Hepatocyte (in vitro differentiated cells): Measurements from ENCODE around the gene GLT1D1. TPM values are rescaled to one million over a fixed set of nuclear protein-coding genes. Genes with fewer than 3 reads are reported as not detected.

ENCODE experiments used
- DNase-seq: peaks from one replicate; pipeline ENCODE4 v3.0.0-alpha.2; 2016; ENCODE audit warnings: low spot score
- H2AFZ ChIP-seq: fragments of 200-600 bp; sonication (generic); 2 replicates; pipeline ENCODE4 v1.6.0; 2016; ENCODE audit warnings: antibody characterized with exemption, mild to moderate bottlenecking
- H3K27ac ChIP-seq: fragments of 200-600 bp; sonication (generic); 2 replicates; pipeline ENCODE4 v1.5.1; 2016; ENCODE audit warnings: mild to moderate bottlenecking
- H3K27me3 ChIP-seq: fragments of 200-600 bp; sonication (generic); 2 replicates; pipeline ENCODE4 v1.6.1; 2016
- H3K36me3 ChIP-seq: fragments of 200-600 bp; sonication (generic); replicated peaks from 2 replicates; pipeline ENCODE4 v1.5.1; 2016; ENCODE audit warnings: low read depth; ENCODE audit not compliant: insufficient read depth
- H3K4me1 ChIP-seq: fragments of 200-600 bp; sonication (generic); 2 replicates; pipeline ENCODE4 v1.5.1; 2016; ENCODE audit warnings: mild to moderate bottlenecking, moderate library complexity; ENCODE audit not compliant: insufficient read depth
- H3K4me2 ChIP-seq: fragments of 200-600 bp; sonication (generic); 2 replicates; pipeline ENCODE4 v1.6.0; 2016
- H3K4me3 ChIP-seq: fragments of 200-600 bp; sonication (generic); 2 replicates; pipeline ENCODE4 v1.5.1; 2016; ENCODE audit warnings: mild to moderate bottlenecking
- H3K79me2 ChIP-seq: fragments of 200-600 bp; sonication (generic); 2 replicates; pipeline ENCODE4 v1.6.0; 2017; ENCODE audit warnings: mild to moderate bottlenecking
- H3K9me2 ChIP-seq: fragments of 200-600 bp; sonication (generic); replicated peaks from 2 replicates; pipeline ENCODE4 v1.6.0; 2017; ENCODE audit warnings: mild to moderate bottlenecking; ENCODE audit not compliant: insufficient read depth
- H3K9me3 ChIP-seq: fragments of 200-600 bp; sonication (generic); 2 replicates; pipeline ENCODE4 v1.5.1; 2016; ENCODE audit warnings: low read depth, mild to moderate bottlenecking
- H4K20me1 ChIP-seq: fragments of 200-600 bp; sonication (generic); 2 replicates; pipeline ENCODE4 v1.6.0; 2016; ENCODE audit warnings: mild to moderate bottlenecking; ENCODE audit not compliant: insufficient read depth, poor library complexity, severe bottlenecking
- EZH2 ChIP-seq: fragments of 200-600 bp; sonication (generic); IDR thresholded peaks from 2 replicates; pipeline ENCODE4 v1.6.1; 2016; ENCODE audit warnings: antibody characterized with exemption, mild to moderate bottlenecking, borderline replicate concordance
- EZH2phosphoT487 ChIP-seq: fragments of 200-600 bp; sonication (generic); IDR thresholded peaks from one replicate; pipeline ENCODE4 v1.6.1; 2018; ENCODE audit warnings: antibody characterized with exemption, mild to moderate bottlenecking, low read depth, moderate library complexity; ENCODE audit not compliant: unreplicated experiment, severe bottlenecking
- whole genome bisulfite sequencing: methylation state at CpG from one replicate; pipeline ENCODE4 v1.1.6; 2016; ENCODE audit warnings: low lambda C conversion rate; ENCODE audit errors: missing lambda C conversion rate; 5-methylcytosine and 5-hydroxymethylcytosine counted together
- polyA plus RNA-seq: library from polyadenylated mRNA; unstranded; fragments of >200 nt; fragmentation: Nextera tagmentation; extraction: Ambion mirVana; gene quantifications from 2 replicates; pipeline ENCODE4 v1.2.1, GENCODE V29; 2016
- total RNA-seq: library from RNA; depleted of rRNA; stranded (reverse); fragments of >200 nt; gene quantifications from 2 replicates; pipeline ENCODE4 v1.2.3, GENCODE V29; 2014
- TF ChIP-seq, protein P1 (sequence below): fragments of 200-600 bp; sonication (generic); IDR thresholded peaks from 2 replicates; pipeline ENCODE4 v1.5.1; 2016; ENCODE audit warnings: antibody characterized with exemption, mild to moderate bottlenecking; ENCODE audit not compliant: poor library complexity

The GLT1D1 gene
- total and polyA plus RNA-seq, 2 experiments from 2014 or later, result 1.8 to 1.9 TPM

DNA sequence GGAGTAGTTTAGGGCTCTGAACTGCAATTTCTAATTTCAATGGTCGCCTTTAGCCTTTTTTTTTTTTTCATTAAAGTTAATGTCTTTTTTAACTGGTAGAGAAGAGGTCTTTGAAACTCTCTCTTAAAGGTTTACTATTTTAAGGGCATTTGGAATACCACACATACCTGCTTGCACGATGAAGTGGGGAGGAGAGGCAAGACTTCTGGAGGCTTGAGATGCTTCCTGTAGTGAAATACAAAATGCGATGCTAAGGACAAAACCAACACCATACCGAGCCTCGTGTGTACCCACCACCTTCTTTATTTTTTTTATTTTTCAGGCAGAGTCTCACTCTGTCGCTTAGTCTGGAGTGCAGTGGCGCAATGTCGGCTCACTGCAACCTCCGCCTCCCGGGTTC, 57.4 kb downstream of the GLT1D1 start:
- TF ChIP-seq EZH2, result no peak
- no peak for TF ChIP-seq EZH2phosphoT487
- TF ChIP-seq, protein P1, sequence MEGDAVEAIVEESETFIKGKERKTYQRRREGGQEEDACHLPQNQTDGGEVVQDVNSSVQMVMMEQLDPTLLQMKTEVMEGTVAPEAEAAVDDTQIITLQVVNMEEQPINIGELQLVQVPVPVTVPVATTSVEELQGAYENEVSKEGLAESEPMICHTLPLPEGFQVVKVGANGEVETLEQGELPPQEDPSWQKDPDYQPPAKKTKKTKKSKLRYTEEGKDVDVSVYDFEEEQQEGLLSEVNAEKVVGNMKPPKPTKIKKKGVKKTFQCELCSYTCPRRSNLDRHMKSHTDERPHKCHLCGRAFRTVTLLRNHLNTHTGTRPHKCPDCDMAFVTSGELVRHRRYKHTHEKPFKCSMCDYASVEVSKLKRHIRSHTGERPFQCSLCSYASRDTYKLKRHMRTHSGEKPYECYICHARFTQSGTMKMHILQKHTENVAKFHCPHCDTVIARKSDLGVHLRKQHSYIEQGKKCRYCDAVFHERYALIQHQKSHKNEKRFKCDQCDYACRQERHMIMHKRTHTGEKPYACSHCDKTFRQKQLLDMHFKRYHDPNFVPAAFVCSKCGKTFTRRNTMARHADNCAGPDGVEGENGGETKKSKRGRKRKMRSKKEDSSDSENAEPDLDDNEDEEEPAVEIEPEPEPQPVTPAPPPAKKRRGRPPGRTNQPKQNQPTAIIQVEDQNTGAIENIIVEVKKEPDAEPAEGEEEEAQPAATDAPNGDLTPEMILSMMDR, result no peak
- no peaks in the 10 kb centered on the region for H3K36me3 ChIP-seq
- 92% methylated on average over 10 of the region's 10 CpGs for WGBS

DNA sequence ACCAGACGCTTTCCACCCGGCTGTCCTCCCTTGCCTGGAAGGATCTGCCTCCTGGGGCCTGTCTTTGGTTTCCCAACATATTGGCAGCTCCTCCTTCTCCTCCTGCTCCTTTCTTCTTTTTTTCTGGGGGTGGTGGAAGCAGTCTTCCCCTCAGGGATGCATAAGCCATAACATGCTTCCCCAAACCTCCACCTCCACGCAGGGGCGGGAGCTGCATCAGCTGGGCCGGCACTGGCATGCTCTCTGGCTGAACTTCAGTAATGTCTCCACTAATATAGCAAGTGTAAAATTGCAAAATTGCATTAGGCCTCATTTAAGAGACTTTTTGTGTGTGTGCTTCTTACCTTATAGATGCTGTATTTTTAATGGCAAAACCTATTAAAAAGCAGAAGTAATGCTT, 58.6 kb downstream of the GLT1D1 start:
- WGBS, result 95% methylated on average over 5 of the region's 5 CpGs
- H3K9me3 ChIP-seq, result no peaks in the 10 kb centered on the region
- no peak overlapping the region for H3K4me2 ChIP-seq
- H3K27me3 ChIP-seq, result no peaks in the 10 kb centered on the region
- no peak overlapping the region for H2AFZ ChIP-seq
- H3K27ac ChIP-seq, result no peak overlapping the region
- no peaks in the 10 kb centered on the region for H3K36me3 ChIP-seq
- H3K4me1 ChIP-seq, result no peaks in the 10 kb centered on the region
- no peaks in the 10 kb centered on the region for H4K20me1 ChIP-seq
- no peaks in the 10 kb centered on the region for H3K79me2 ChIP-seq
- no peak overlapping the region for H3K4me3 ChIP-seq
- DNase-seq, result no peak
- TF ChIP-seq EZH2phosphoT487 (no peak), EZH2 (no peak)
- H3K9me2 ChIP-seq, result no peaks in the 10 kb centered on the region

More for the DNA sequence above, 57.4 kb downstream of the GLT1D1 start:
- H3K9me3 ChIP-seq, result no peaks in the 10 kb centered on the region
- no peak for DNase-seq
- H3K4me3 ChIP-seq, result no peak overlapping the region
- H2AFZ ChIP-seq, result no peak overlapping the region
- no peaks in the 10 kb centered on the region for H3K9me2 ChIP-seq
- no peak overlapping the region for H3K27ac ChIP-seq
- H3K79me2 ChIP-seq, result no peaks in the 10 kb centered on the region
- peaks cover 3% of the 10 kb centered on the region for H3K4me1 ChIP-seq
- H3K4me2 ChIP-seq, result no peak overlapping the region
- no peaks in the 10 kb centered on the region for H4K20me1 ChIP-seq
- no peaks in the 10 kb centered on the region for H3K27me3 ChIP-seq

DNA sequence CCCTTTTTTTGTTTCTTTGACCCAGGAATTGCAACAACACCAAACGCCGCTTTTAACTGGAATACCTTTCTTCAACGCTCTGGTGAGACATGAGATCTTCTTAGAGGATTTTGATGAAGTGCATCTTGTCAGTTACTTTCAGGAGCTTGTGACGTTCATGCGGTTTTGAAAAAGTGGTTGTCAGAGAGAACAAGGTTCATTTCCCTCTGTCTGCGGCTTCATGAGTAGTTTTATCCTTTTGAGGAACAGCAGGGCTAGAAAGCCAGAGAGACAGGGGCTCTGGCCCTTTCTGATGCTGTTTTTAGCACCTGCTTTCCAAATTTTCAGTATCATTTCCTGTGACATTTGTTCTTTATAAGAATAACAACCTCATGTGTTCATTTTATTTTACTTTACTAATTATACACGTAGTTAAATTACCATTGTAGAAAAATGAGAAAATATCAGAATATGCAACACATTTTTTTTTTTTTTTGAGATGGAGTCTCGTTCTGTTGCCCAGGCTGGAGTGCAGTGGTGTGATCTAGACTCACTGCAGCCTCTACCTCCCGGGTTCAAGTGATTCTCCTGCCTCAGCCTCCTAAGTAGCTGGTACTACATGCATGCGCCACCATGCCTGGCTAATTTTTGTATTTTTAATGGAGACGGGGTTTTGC, 61.8 kb downstream of the GLT1D1 start:
- TF ChIP-seq EZH2phosphoT487 (no peak), EZH2 (no peak)
- TF ChIP-seq, protein P1, result no peak
- Histone ChIP-seq H2AFZ (no peak overlapping the region), H3K4me3 (no peak overlapping the region), H4K20me1 (no peaks in the 10 kb centered on the region), H3K9me2 (no peaks in the 10 kb centered on the region), H3K27ac (no peak overlapping the region), H3K4me2 (no peak overlapping the region), H3K4me1 (no peaks in the 10 kb centered on the region), H3K36me3 (no peaks in the 10 kb centered on the region), H3K27me3 (no peaks in the 10 kb centered on the region), H3K79me2 (no peaks in the 10 kb centered on the region), H3K9me3 (no peaks in the 10 kb centered on the region)
- DNase-seq, result no peak
- 91% methylated on average over 11 of the region's 11 CpGs for WGBS

DNA sequence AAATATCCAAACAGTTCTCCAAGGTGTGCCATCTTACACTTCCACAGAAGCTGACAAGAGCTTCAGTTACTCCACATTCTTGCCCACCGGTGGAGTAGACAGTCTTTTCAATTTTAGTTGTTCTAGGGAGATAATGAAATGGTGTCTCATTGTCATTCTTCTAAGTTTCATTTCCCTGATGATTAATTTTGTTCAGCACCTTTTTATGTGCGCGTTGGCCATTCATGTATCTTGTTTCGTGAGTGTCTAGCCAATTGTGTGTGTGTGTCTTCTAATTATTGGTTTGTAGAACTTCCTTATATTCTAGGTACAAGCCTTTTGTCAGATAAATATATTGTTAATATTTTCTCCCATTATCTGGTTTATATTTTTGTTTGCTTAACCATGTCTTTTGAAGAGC, 63.1 kb downstream of the GLT1D1 start:
- TF ChIP-seq EZH2phosphoT487 (no peak), EZH2 (no peak)
- TF ChIP-seq, protein P1, result no peak
- no peaks in the 10 kb centered on the region for H3K9me3 ChIP-seq
- H3K4me1 ChIP-seq, result no peaks in the 10 kb centered on the region
- no peak overlapping the region for H3K4me2 ChIP-seq
- no peaks in the 10 kb centered on the region for H4K20me1 ChIP-seq
- no peak overlapping the region for H3K27ac ChIP-seq
- H3K4me3 ChIP-seq, result no peak overlapping the region
- H3K79me2 ChIP-seq, result no peaks in the 10 kb centered on the region
- no peaks in the 10 kb centered on the region for H3K27me3 ChIP-seq
- no peak overlapping the region for H2AFZ ChIP-seq
- H3K9me2 ChIP-seq, result no peaks in the 10 kb centered on the region
- no peak for DNase-seq
- WGBS, result 93% methylated on average over 4 of the region's 4 CpGs
- no peaks in the 10 kb centered on the region for H3K36me3 ChIP-seq
